Activated CD4-positive, alpha-beta memory T cell treated with anti-CD3 and anti-CD28 coated beads for 36 hours (primary cell): ENCODE results near the gene RELN. TPM values are rescaled to one million over a fixed set of nuclear protein-coding genes. Genes with fewer than 3 reads are reported as not detected.

Source experiments
- CTCF ChIA-PET: fragments of 350-600 bp; sonication (Branson Sonifier 250); formaldehyde crosslinking; loops from one replicate; lab custom pipeline; 2021; ENCODE audit warnings: antibody characterized with exemption, inconsistent platforms; lab: Charles Lee
- POLR2A ChIA-PET: fragments of 350-600 bp; sonication (Branson Sonifier 250); formaldehyde crosslinking; loops from one replicate; lab custom pipeline; 2021; ENCODE audit warnings: antibody characterized with exemption; lab: Charles Lee
- DNase-seq: peaks from one replicate; pipeline ENCODE4 v3.0.0-alpha.2; 2020
- H3K27ac Mint-ChIP-seq: one replicate; pipeline ENCODE4 v1.8.0; 2021; ENCODE audit warnings: mixed read lengths
- H3K27me3 Mint-ChIP-seq: one replicate; pipeline ENCODE4 v1.8.0; 2021; ENCODE audit warnings: mixed read lengths
- H3K36me3 Mint-ChIP-seq: one replicate; pipeline ENCODE4 v1.8.0; 2021; ENCODE audit warnings: mixed read lengths
- H3K4me1 Mint-ChIP-seq: one replicate; pipeline ENCODE4 v1.8.0; 2021; ENCODE audit warnings: low read depth, mixed read lengths
- H3K4me3 Mint-ChIP-seq: one replicate; pipeline ENCODE4 v1.8.0; 2021; ENCODE audit warnings: mild to moderate bottlenecking, mixed read lengths
- H3K9me3 Mint-ChIP-seq: one replicate; pipeline ENCODE4 v1.8.0; 2021; ENCODE audit warnings: mixed read lengths
- intact Hi-C: fragments of 100-400 bp; cut with micrococcal nuclease; formaldehyde crosslinking; loops from one replicate; pipeline ENCODE4 v1.15.1; 2023
- total RNA-seq, 2 experiments: library from RNA; stranded (reverse); gene quantifications; one replicate each; pipeline ENCODE4 v1.2.3, GENCODE V29; 2021

The RELN gene
- total RNA-seq, 2 experiments from 2014 or later = not detected

- H3K4me3 Mint-ChIP-seq = no peak overlapping the region
- H3K27me3 Mint-ChIP-seq = no peaks in the 10 kb centered on the region
- ChIA-PET POLR2A (no interaction called here), CTCF (no interaction called here)
- no peaks in the 10 kb centered on the region for H3K36me3 Mint-ChIP-seq
- intact Hi-C loops = no loop called here
- no peaks in the 10 kb centered on the region for H3K9me3 Mint-ChIP-seq
- no peak overlapping the region for H3K27ac Mint-ChIP-seq
- DNase-seq = no peak
- no peaks in the 10 kb centered on the region for H3K4me1 Mint-ChIP-seq
Measured at GRCh38 chr7:103706805-103707204, 282.7 kb downstream of the RELN start.

- Mint-ChIP-seq H3K27me3 (no peaks in the 10 kb centered on the region), H3K9me3 (no peaks in the 10 kb centered on the region), H3K4me3 (no peak overlapping the region), H3K36me3 (no peaks in the 10 kb centered on the region), H3K4me1 (no peaks in the 10 kb centered on the region), H3K27ac (no peak overlapping the region)
- ChIA-PET POLR2A (no interaction called here), CTCF (no interaction called here)
- DNase-seq = no peak
- intact Hi-C loops = no loop called here
Measured at GRCh38 chr7:103705542-103705941, 283.9 kb downstream of the RELN start.

GRCh38 chr7:103704701-103705100 is 284.8 kb downstream of the RELN start:
- H3K9me3 Mint-ChIP-seq = no peaks in the 10 kb centered on the region
- intact Hi-C loops = no loop called here
- ChIA-PET CTCF (no interaction called here), POLR2A (no interaction called here)
- H3K36me3 Mint-ChIP-seq = no peaks in the 10 kb centered on the region
- no peak overlapping the region for H3K4me3 Mint-ChIP-seq
- no peak for DNase-seq
- no peaks in the 10 kb centered on the region for H3K27me3 Mint-ChIP-seq
- H3K27ac Mint-ChIP-seq = no peak overlapping the region
- H3K4me1 Mint-ChIP-seq = no peaks in the 10 kb centered on the region

GRCh38 chr7:103702982-103703381 is 286.5 kb downstream of the RELN start:
- Mint-ChIP-seq H3K27ac (no peak overlapping the region), H3K9me3 (no peaks in the 10 kb centered on the region), H3K4me1 (no peaks in the 10 kb centered on the region), H3K4me3 (no peak overlapping the region), H3K27me3 (no peaks in the 10 kb centered on the region), H3K36me3 (no peaks in the 10 kb centered on the region)
- intact Hi-C loops = no loop called here
- DNase-seq = no peak
- POLR2A ChIA-PET = no interaction called here
- CTCF ChIA-PET = no interaction called here

- CTCF ChIA-PET = no interaction called here
- H3K27ac Mint-ChIP-seq = no peak overlapping the region
- intact Hi-C loops = no loop called here
- no peak overlapping the region for H3K4me3 Mint-ChIP-seq
- no peaks in the 10 kb centered on the region for H3K9me3 Mint-ChIP-seq
- POLR2A ChIA-PET = no interaction called here
- H3K36me3 Mint-ChIP-seq = no peaks in the 10 kb centered on the region
- DNase-seq = no peak
- no peaks in the 10 kb centered on the region for H3K27me3 Mint-ChIP-seq
- H3K4me1 Mint-ChIP-seq = no peaks in the 10 kb centered on the region
Measured at GRCh38 chr7:103702454-103702853, 287.0 kb downstream of the RELN start.

GRCh38 chr7:103699032-103699431 is 290.4 kb downstream of the RELN start:
- no peaks in the 10 kb centered on the region for H3K9me3 Mint-ChIP-seq
- ChIA-PET CTCF (no interaction called here), POLR2A (no interaction called here)
- no peak overlapping the region for H3K4me3 Mint-ChIP-seq
- no peak overlapping the region for H3K27ac Mint-ChIP-seq
- intact Hi-C loops = no loop called here
- H3K36me3 Mint-ChIP-seq = no peaks in the 10 kb centered on the region
- H3K4me1 Mint-ChIP-seq = no peaks in the 10 kb centered on the region
- H3K27me3 Mint-ChIP-seq = no peaks in the 10 kb centered on the region
- no peak for DNase-seq

- CTCF ChIA-PET = no interaction called here
- H3K36me3 Mint-ChIP-seq = no peaks in the 10 kb centered on the region
- POLR2A ChIA-PET = no interaction called here
- H3K27ac Mint-ChIP-seq = no peak overlapping the region
- no peak for DNase-seq
- H3K27me3 Mint-ChIP-seq = no peaks in the 10 kb centered on the region
- no peak overlapping the region for H3K4me3 Mint-ChIP-seq
- H3K9me3 Mint-ChIP-seq = no peaks in the 10 kb centered on the region
- no peaks in the 10 kb centered on the region for H3K4me1 Mint-ChIP-seq
- intact Hi-C loops = no loop called here
Measured at GRCh38 chr7:103698064-103698463, 291.4 kb downstream of the RELN start.

GRCh38 chr7:103695521-103695920 is 293.9 kb downstream of the RELN start:
- ChIA-PET POLR2A (no interaction called here), CTCF (no interaction called here)
- Mint-ChIP-seq H3K27ac (no peak overlapping the region), H3K4me1 (no peaks in the 10 kb centered on the region), H3K4me3 (no peak overlapping the region), H3K36me3 (no peaks in the 10 kb centered on the region), H3K27me3 (no peaks in the 10 kb centered on the region), H3K9me3 (no peaks in the 10 kb centered on the region)
- intact Hi-C loops = no loop called here
- DNase-seq = no peak

- intact Hi-C loops = no loop called here
- CTCF ChIA-PET = no interaction called here
- H3K4me1 Mint-ChIP-seq = no peaks in the 10 kb centered on the region
Measured at GRCh38 chr7:103694304-103694703, 295.2 kb downstream of the RELN start.

GRCh38 chr7:103691291-103691690 is 298.2 kb downstream of the RELN start:
- ChIA-PET POLR2A (no interaction called here), CTCF (no interaction called here)
- no peaks in the 10 kb centered on the region for H3K4me1 Mint-ChIP-seq
- DNase-seq = no peak
- H3K27ac Mint-ChIP-seq = no peak overlapping the region
- intact Hi-C loops = no loop called here
- peaks cover 4% of the 10 kb centered on the region for H3K27me3 Mint-ChIP-seq
- H3K36me3 Mint-ChIP-seq = no peaks in the 10 kb centered on the region
- no peaks in the 10 kb centered on the region for H3K9me3 Mint-ChIP-seq
- H3K4me3 Mint-ChIP-seq = no peak overlapping the region

More at GRCh38 chr7:103694304-103694703, 295.2 kb downstream of the RELN start:
- H3K9me3 Mint-ChIP-seq = no peaks in the 10 kb centered on the region
- no peaks in the 10 kb centered on the region for H3K36me3 Mint-ChIP-seq
- no peak for DNase-seq
- POLR2A ChIA-PET = no interaction called here
- H3K27ac Mint-ChIP-seq = no peak overlapping the region
- no peaks in the 10 kb centered on the region for H3K27me3 Mint-ChIP-seq
- H3K4me3 Mint-ChIP-seq = no peak overlapping the region

- ChIA-PET CTCF (interaction anchor here (0.6 kb wide), 1 partner anchor 10 kb away, joined by 3 read pairs; no protein-coding TSS in a partner anchor), POLR2A (no interaction called here)
- no peak for DNase-seq
- Mint-ChIP-seq H3K36me3 (no peaks in the 10 kb centered on the region), H3K9me3 (no peaks in the 10 kb centered on the region), H3K27ac (no peak overlapping the region), H3K4me1 (no peaks in the 10 kb centered on the region), H3K27me3 (peaks cover 4% of the 10 kb centered on the region), H3K4me3 (no peak overlapping the region)
- intact Hi-C loops = no loop called here
Measured at GRCh38 chr7:103690242-103690974, 299.1 kb downstream of the RELN start.

- CTCF ChIA-PET = no interaction called here
- DNase-seq = no peak
- intact Hi-C loops = no loop called here
- H3K9me3 Mint-ChIP-seq = no peaks in the 10 kb centered on the region
- no peak overlapping the region for H3K4me3 Mint-ChIP-seq
- peaks cover 4% of the 10 kb centered on the region for H3K27me3 Mint-ChIP-seq
- H3K4me1 Mint-ChIP-seq = no peaks in the 10 kb centered on the region
- H3K36me3 Mint-ChIP-seq = no peaks in the 10 kb centered on the region
- POLR2A ChIA-PET = no interaction called here
- H3K27ac Mint-ChIP-seq = no peak overlapping the region
Measured at GRCh38 chr7:103689255-103689654, 300.2 kb downstream of the RELN start.

GRCh38 chr7:103687951-103688350 is 301.5 kb downstream of the RELN start:
- CTCF ChIA-PET = no interaction called here
- H3K36me3 Mint-ChIP-seq = no peaks in the 10 kb centered on the region
- H3K4me3 Mint-ChIP-seq = no peak overlapping the region
- peaks cover 4% of the 10 kb centered on the region for H3K27me3 Mint-ChIP-seq
- no peaks in the 10 kb centered on the region for H3K4me1 Mint-ChIP-seq
- POLR2A ChIA-PET = no interaction called here
- intact Hi-C loops = no loop called here
- H3K27ac Mint-ChIP-seq = no peak overlapping the region
- no peaks in the 10 kb centered on the region for H3K9me3 Mint-ChIP-seq
- no peak for DNase-seq
